Posterior vena cava (tissue), 2 donors: ENCODE data around the gene SIRPB2. TPM values are rescaled to one million over a fixed set of nuclear protein-coding genes. Genes with fewer than 3 reads are reported as not detected.

ENCODE experiments used
- DNase-seq: peaks from one replicate; pipeline ENCODE4 v3.0.0-alpha.2; 2020; ENCODE audit warnings: low spot score
- intact Hi-C, 2 donors: fragments of 100-400 bp; cut with DNase I; formaldehyde crosslinking; loops; one replicate each; pipeline versions ENCODE4 v1.14.1 to v1.14.2; 2022 to 2023
- total RNA-seq, 2 donors: library from RNA; stranded (reverse); fragmentation: NEBNext Ultra II Directional; extraction: Animal tissue kit (Norgen Biotek cat#: 25700); gene quantifications; one replicate each; pipeline ENCODE4 v1.2.1, GENCODE V29; 2021
- donor health status: DM: yes; HTN: yes; CAD: no.
- donor health status: DM: yes; HTN: yes; CAD: no.

Gene SIRPB2
- total RNA-seq, 2 donors from 2014 or later, result 8.8 to 13.3 TPM

GRCh38 chr20:1474325-1474724 lies 16.9 kb downstream of the SIRPB2 start:
- intact Hi-C loops, result no loop called here
- DNase-seq, result no peak

GRCh38 chr20:1473246-1474220 lies 17.7 kb downstream of the SIRPB2 start:
- no peak for DNase-seq
- intact Hi-C loops, result no loop called here

GRCh38 chr20:1472556-1473245 lies 18.5 kb downstream of the SIRPB2 start:
- intact Hi-C loops, result no loop called here
- DNase-seq, result no peak

- DNase-seq, result no peak
- intact Hi-C loops, result no loop called here
Measured at GRCh38 chr20:1471242-1471641, 20.0 kb downstream of the SIRPB2 start.

- intact Hi-C loops, result no loop called here
- DNase-seq, result peak; percentile 94
Measured at GRCh38 chr20:1469925-1470571, 21.2 kb downstream of the SIRPB2 start.

- intact Hi-C loops, result no loop called here
- no peak for DNase-seq
Measured at GRCh38 chr20:1469306-1469905, 21.8 kb downstream of the SIRPB2 start.

- intact Hi-C loops, result no loop called here
- no peak for DNase-seq
Measured at GRCh38 chr20:1468117-1468624, 23.0 kb downstream of the SIRPB2 start.

GRCh38 chr20:1467355-1468116 lies 23.7 kb downstream of the SIRPB2 start:
- DNase-seq, result no peak

GRCh38 chr20:1467082-1467354 lies 24.2 kb downstream of the SIRPB2 start:
- intact Hi-C loops, result loop anchor here in 1 of 2 donors (2.0 kb wide), 1 partner anchor 74 kb away; the partner anchor contains the start of gene FKBP1A
- DNase-seq, result no peak

More at GRCh38 chr20:1467355-1468116, 23.7 kb downstream of the SIRPB2 start:
- intact Hi-C loops, result loop anchor here in 1 of 2 donors (2.0 kb wide), 1 partner anchor 75 kb away; the partner anchor contains the start of gene FKBP1A

GRCh38 chr20:1466211-1467081 lies 24.8 kb downstream of the SIRPB2 start, which contains the start of gene NSFL1C:
NSFL1C (minus strand) TSS chr20:1466849; CDS start chr20:1466824, 25 bp downstream.
- intact Hi-C loops, result loop anchor here in 1 of 2 donors (2.0 kb wide), 1 partner anchor 74 kb away; the partner anchor contains the start of gene FKBP1A
- DNase-seq, result peak; percentile 99

GRCh38 chr20:1465470-1466210 lies 25.6 kb downstream of the SIRPB2 start:
- no peak for DNase-seq

GRCh38 chr20:1463971-1464570 lies 27.1 kb downstream of the SIRPB2 start:
- intact Hi-C loops, result no loop called here
- DNase-seq, result no peak

More at GRCh38 chr20:1465470-1466210, 25.6 kb downstream of the SIRPB2 start:
- intact Hi-C loops, result loop anchor here in 1 of 2 donors (2.0 kb wide), 1 partner anchor 73 kb away; the partner anchor contains the start of gene FKBP1A

- intact Hi-C loops, result no loop called here
- DNase-seq, result no peak
Measured at GRCh38 chr20:1462834-1463233, 28.4 kb downstream of the SIRPB2 start.

- intact Hi-C loops, result no loop called here
- no peak for DNase-seq
Measured at GRCh38 chr20:1462001-1462400, 29.2 kb downstream of the SIRPB2 start.

GRCh38 chr20:1460275-1460674 lies 30.9 kb downstream of the SIRPB2 start:
- intact Hi-C loops, result no loop called here

GRCh38 chr20:1457992-1458391 lies 33.2 kb downstream of the SIRPB2 start:
- no peak for DNase-seq
- intact Hi-C loops, result no loop called here

More at GRCh38 chr20:1460275-1460674, 30.9 kb downstream of the SIRPB2 start:
- DNase-seq, result no peak
